G401.6 (cell line): Measurements from ENCODE around the gene NEURL1B.
A peak's percentile ranks its signal among the peaks of the same experiment; 100 is the strongest.
"Not testable (repeated sequence)": the region's sequence is repeated elsewhere in the genome, so short reads cannot be mapped to it uniquely, and the experiment has no call there.

Source experiments
- FAIRE-seq: peaks from 2 replicates; lab custom pipeline; 2012; peaks lifted over from hg19 to GRCh38; lab: Jason Lieb, UNC

NEURL1B gene

GRCh38 chr5:172697123-172698121 is 56.4 kb downstream of the NEURL1B start:
- peak; percentile 93 for FAIRE-seq

GRCh38 chr5:172699423-172699822 is 58.4 kb downstream of the NEURL1B start:
- no peak for FAIRE-seq

- FAIRE-seq, result no peak
These were observed 58.9 kb downstream of the NEURL1B start for GRCh38 chr5:172699999-172700364.

- FAIRE-seq, result no peak
These were observed 59.6 kb downstream of the NEURL1B start for GRCh38 chr5:172700365-172701290.

- FAIRE-seq, result no peak
These were observed 60.2 kb downstream of the NEURL1B start for GRCh38 chr5:172701291-172701656.

GRCh38 chr5:172703952-172704351 is 62.9 kb downstream of the NEURL1B start:
- no peak for FAIRE-seq

- no peak for FAIRE-seq
These were observed 64.6 kb downstream of the NEURL1B start for GRCh38 chr5:172705576-172706084.

- no peak for FAIRE-seq
These were observed 65.7 kb downstream of the NEURL1B start for GRCh38 chr5:172706796-172707195.

GRCh38 chr5:172707285-172708182 is 66.5 kb downstream of the NEURL1B start:
- no peak for FAIRE-seq

GRCh38 chr5:172708183-172708505 is 67.1 kb downstream of the NEURL1B start:
- FAIRE-seq, result no peak

- no peak for FAIRE-seq
These were observed 69.6 kb downstream of the NEURL1B start for GRCh38 chr5:172710676-172711075.

- not testable (repeated sequence) for FAIRE-seq
These were observed 70.3 kb downstream of the NEURL1B start for GRCh38 chr5:172711321-172711861.

GRCh38 chr5:172712610-172713009 is 71.5 kb downstream of the NEURL1B start:
- no peak for FAIRE-seq

GRCh38 chr5:172713113-172713808 is 72.2 kb downstream of the NEURL1B start:
- FAIRE-seq, result no peak

- FAIRE-seq, result no peak
These were observed 72.9 kb downstream of the NEURL1B start for GRCh38 chr5:172713809-172714490.

GRCh38 chr5:172714491-172715420 is 73.7 kb downstream of the NEURL1B start:
- no peak for FAIRE-seq

- no peak for FAIRE-seq
These were observed 74.3 kb downstream of the NEURL1B start for GRCh38 chr5:172715421-172715780.

- no peak for FAIRE-seq
These were observed 75.0 kb downstream of the NEURL1B start for GRCh38 chr5:172715931-172716682.
